Nucleus accumbens (tissue), 56 donors: ENCODE results near the gene ACADM.
"Not testable (repeated sequence)": the region's sequence is repeated elsewhere in the genome, so short reads cannot be mapped to it uniquely, and the experiment has no call there.

ENCODE experiments used
- DNase-seq, 56 donors: peaks; one replicate each; lab custom pipeline; 2025; lab: John Stamatoyannopoulos, UW

Gene ACADM

GRCh38 chr1:75791022-75791421 lies 66.5 kb downstream of the ACADM start:
- no peak for DNase-seq

GRCh38 chr1:75792091-75792490 lies 67.6 kb downstream of the ACADM start:
- DNase-seq, result no peak

- DNase-seq, result no peak
Observed at GRCh38 chr1:75794382-75794781, 69.9 kb downstream of the ACADM start.

GRCh38 chr1:75795703-75796193 lies 71.2 kb downstream of the ACADM start:
- no peak for DNase-seq

GRCh38 chr1:75796376-75797272 lies 72.1 kb downstream of the ACADM start, which contains the start of gene MSH4:
TSS of gene MSH4 (plus strand) at chr1:75796882. CDS start at chr1:75796986, 104 bp downstream.
- DNase-seq, result no peak

- DNase-seq, result no peak
Observed at GRCh38 chr1:75797273-75797588, 72.7 kb downstream of the ACADM start.

GRCh38 chr1:75797606-75798216 lies 73.2 kb downstream of the ACADM start:
- no peak for DNase-seq

GRCh38 chr1:75801480-75801879 lies 77.0 kb downstream of the ACADM start:
- not testable (repeated sequence) for DNase-seq

- no peak for DNase-seq
Observed at GRCh38 chr1:75808921-75809320, 84.4 kb downstream of the ACADM start.

- not testable (repeated sequence) for DNase-seq
Observed at GRCh38 chr1:75810113-75810512, 85.6 kb downstream of the ACADM start.

GRCh38 chr1:75811211-75811981 lies 86.9 kb downstream of the ACADM start:
- DNase-seq, result no peak

- DNase-seq, result no peak
Observed at GRCh38 chr1:75812065-75812464, 87.6 kb downstream of the ACADM start.
